ENCODE measurements around the gene DCC. TPM values are rescaled to one million over a fixed set of nuclear protein-coding genes. Genes with fewer than 3 reads are reported as not detected.

Gene DCC
- total RNA-seq, 2 experiments from 2014 or later = not detected

GRCh38 chr18:52348209-52348608, 8.2 kb downstream of the DCC start:
- CTCF ChIA-PET = no interaction called here
- intact Hi-C loops (cut with DNase I, micrococcal nuclease) = no loop called here

GRCh38 chr18:52349498-52349897, 9.5 kb downstream of the DCC start:
- TF ChIP-seq CTCF (IDR thresholded peaks at IDR 0.05) = no peak
- H3K9me3 Mint-ChIP-seq = no peaks in the 10 kb centered on the region
- Histone ChIP-seq H3K4me1 (ENCODE audit: insufficient read depth, low read length) (no peaks in the 10 kb centered on the region), H3K4me3 (ENCODE audit: low read length) (no peak overlapping the region), H3K36me3 (ENCODE audit: insufficient read depth, low read length) (no peaks in the 10 kb centered on the region), H3K27me3 (ENCODE audit: control insufficient read depth in 1 of 2, insufficient read depth in 2 of 2, low read length in 2 of 2) (no peaks in the 10 kb centered on the region), H3K9me3 (ENCODE audit: control insufficient read depth in 1 of 2, insufficient read depth in 1 of 2, low read length in 2 of 2) (no peaks in the 10 kb centered on the region), H3K27ac (ENCODE audit: low read depth in 1 of 2, low read length in 2 of 2) (no peak overlapping the region)
- intact Hi-C loops (cut with DNase I, micrococcal nuclease) = no loop called here
- no peak for ATAC-seq (ENCODE audit: poor library complexity)
- H3K36me3 Mint-ChIP-seq (ENCODE audit: low read depth) = no peaks in the 10 kb centered on the region
- DNase-seq = no peak
- CTCF ChIA-PET = no interaction called here
- POLR2A ChIA-PET = no interaction called here
- no peaks in the 10 kb centered on the region for H3K27me3 Mint-ChIP-seq
- H3K27ac Mint-ChIP-seq = no peak overlapping the region
- no peaks in the 10 kb centered on the region for H3K4me1 Mint-ChIP-seq (ENCODE audit: low read depth)
- H3K4me3 Mint-ChIP-seq = no peak overlapping the region

More at GRCh38 chr18:52348209-52348608, 8.2 kb downstream of the DCC start:
- Mint-ChIP-seq H3K9me3 (no peaks in the 10 kb centered on the region), H3K36me3 (ENCODE audit: low read depth) (no peaks in the 10 kb centered on the region), H3K4me1 (ENCODE audit: low read depth) (no peaks in the 10 kb centered on the region), H3K27ac (no peak overlapping the region), H3K4me3 (no peak overlapping the region), H3K27me3 (no peaks in the 10 kb centered on the region)
- DNase-seq = no peak
- H3K27ac ChIP-seq (ENCODE audit: low read depth in 1 of 2, low read length in 2 of 2) = no peak overlapping the region
- no peaks in the 10 kb centered on the region for H3K27me3 ChIP-seq (ENCODE audit: control insufficient read depth in 1 of 2, insufficient read depth in 2 of 2, low read length in 2 of 2)
- H3K36me3 ChIP-seq (ENCODE audit: insufficient read depth, low read length) = no peaks in the 10 kb centered on the region
- no peaks in the 10 kb centered on the region for H3K4me1 ChIP-seq (ENCODE audit: insufficient read depth, low read length)
- POLR2A ChIA-PET = no interaction called here
- no peaks in the 10 kb centered on the region for H3K9me3 ChIP-seq (ENCODE audit: control insufficient read depth in 1 of 2, insufficient read depth in 1 of 2, low read length in 2 of 2)
- no peak overlapping the region for H3K4me3 ChIP-seq (ENCODE audit: low read length)
- ATAC-seq (ENCODE audit: poor library complexity) = no peak
- no peak for TF ChIP-seq CTCF (IDR thresholded peaks at IDR 0.05)

GRCh38 chr18:52352920-52353319, 12.9 kb downstream of the DCC start:
- no peaks in the 10 kb centered on the region for H3K27me3 ChIP-seq (ENCODE audit: control insufficient read depth in 1 of 2, insufficient read depth in 2 of 2, low read length in 2 of 2)
- POLR2A ChIA-PET = no interaction called here
- DNase-seq = no peak
- no peak for TF ChIP-seq CTCF (IDR thresholded peaks at IDR 0.05)
- Mint-ChIP-seq H3K27me3 (no peaks in the 10 kb centered on the region), H3K4me1 (ENCODE audit: low read depth) (no peaks in the 10 kb centered on the region), H3K9me3 (peaks cover under 1% of the 10 kb centered on the region), H3K27ac (no peak overlapping the region), H3K36me3 (ENCODE audit: low read depth) (no peaks in the 10 kb centered on the region), H3K4me3 (no peak overlapping the region)
- no peak for ATAC-seq (ENCODE audit: poor library complexity)
- H3K27ac ChIP-seq (ENCODE audit: low read depth in 1 of 2, low read length in 2 of 2) = no peak overlapping the region
- no peaks in the 10 kb centered on the region for H3K9me3 ChIP-seq (ENCODE audit: control insufficient read depth in 1 of 2, insufficient read depth in 1 of 2, low read length in 2 of 2)
- intact Hi-C loops (cut with DNase I, micrococcal nuclease) = no loop called here
- no peaks in the 10 kb centered on the region for H3K4me1 ChIP-seq (ENCODE audit: insufficient read depth, low read length)
- no peaks in the 10 kb centered on the region for H3K36me3 ChIP-seq (ENCODE audit: insufficient read depth, low read length)
- CTCF ChIA-PET = no interaction called here
- no peak overlapping the region for H3K4me3 ChIP-seq (ENCODE audit: low read length)
